ENCODE results near the gene CRYL1.

GRCh38 chr13:20399961-20400360 lies 125.7 kb downstream of the CRYL1 start:
- TF ChIP-seq CTCF (conservative IDR thresholded peaks at IDR 0.05 in 1 of 2, IDR thresholded peaks at IDR 0.05 in 1 of 2; ENCODE audit: extremely low read depth in 1 of 2, insufficient read depth in 1 of 2, low read depth in 1 of 2, low read length in 2 of 2) (no peak), EZH2 (IDR thresholded peaks at IDR 0.05; ENCODE audit: borderline replicate concordance, low read length) (no peak)
